Body of pancreas (tissue), 4 donors: Measurements from ENCODE around the gene VCP. TPM values are rescaled to one million over a fixed set of nuclear protein-coding genes. Genes with fewer than 3 reads are reported as not detected.
"Not testable (repeated sequence)": the region's sequence is repeated elsewhere in the genome, so short reads cannot be mapped to it uniquely, and the experiment has no call there.

Experiments
- ATAC-seq: fragments of 150-250 bp; one replicate; pipeline ENCODE4 v1.9.1; 2016
- DNase-seq, 4 donors: peaks; one replicate each; pipeline ENCODE4 v3.0.0-alpha.2; 2019
- H3K27ac ChIP-seq, 4 donors: fragments of 200-600 bp; sonication (generic); 1 replicate in 3 of 4; 2 replicates in 1 of 4; pipeline versions ENCODE4 v1.5.1 to v1.6.1; 2016 to 2019; ENCODE audit warnings: mild to moderate bottlenecking in 1 of 4, mixed read lengths in 1 of 4, moderate library complexity in 1 of 4
- H3K27me3 ChIP-seq, 2 donors: fragments of 200-600 bp; sonication (generic); one replicate each; pipeline ENCODE4 v1.6.0; 2016; ENCODE audit warnings: mild to moderate bottlenecking in 1 of 2
- H3K36me3 ChIP-seq, 2 donors: fragments of 200-600 bp; sonication (generic); replicated peaks in 1 of 2; 2 replicates each; pipeline ENCODE4 v1.5.1; 2016; ENCODE audit warnings: low read depth in 2 of 2; ENCODE audit not compliant: insufficient read depth in 1 of 2
- H3K4me1 ChIP-seq: fragments of 200-600 bp; sonication (generic); one replicate; pipeline ENCODE4 v1.6.0; 2016
- H3K4me3 ChIP-seq, 2 donors: fragments of 200-600 bp; sonication (generic); 1 replicate in 1 of 2; 2 replicates in 1 of 2; pipeline ENCODE4 v1.5.1; 2016 to 2019
- H3K9me3 ChIP-seq, 3 donors: fragments of 200-600 bp; sonication (generic); 1 replicate in 2 of 3; 2 replicates in 1 of 3; pipeline ENCODE4 v1.5.1; 2016
- POLR2A ChIP-seq, 3 donors: fragments of 450-650 bp; IDR thresholded peaks; one replicate each; pipeline ENCODE4 v1.6.1; 2016; ENCODE audit warnings: antibody characterized with exemption in 3 of 3, mild to moderate bottlenecking in 2 of 3
- WGBS, 2 donors: methylation state at CpG; one replicate each; pipeline ENCODE4 v1.1.5; 2017; 5-methylcytosine and 5-hydroxymethylcytosine counted together
- intact Hi-C: fragments of 100-400 bp; cut with DNase I; formaldehyde crosslinking; loops from one replicate; pipeline ENCODE4 v1.15.1; 2023
- small RNA-seq: library from RNA; depleted of rRNA; stranded (forward); fragments of <200 nt; gene quantifications from one replicate; pipeline ENCODE3, GENCODE V24; 2016
- total RNA-seq, 2 donors: library from RNA; depleted of rRNA; stranded (reverse); fragments of >200 nt; gene quantifications; one replicate each; pipeline ENCODE4 v1.1.0, GENCODE V29; 2016
- TF ChIP-seq, protein P1 (sequence below), 7 experiments: fragments of 450-650 bp in 4 of 7; fragments of 200-600 bp in 3 of 7; sonication (generic) in 3 of 7; IDR thresholded peaks; one replicate each; pipeline ENCODE4 v1.5.1; 2016 to 2019; ENCODE audit warnings: antibody characterized with exemption in 7 of 7

VCP gene
- total RNA-seq, 2 donors from 2014 or later = 63.6 to 118 TPM

DNA sequence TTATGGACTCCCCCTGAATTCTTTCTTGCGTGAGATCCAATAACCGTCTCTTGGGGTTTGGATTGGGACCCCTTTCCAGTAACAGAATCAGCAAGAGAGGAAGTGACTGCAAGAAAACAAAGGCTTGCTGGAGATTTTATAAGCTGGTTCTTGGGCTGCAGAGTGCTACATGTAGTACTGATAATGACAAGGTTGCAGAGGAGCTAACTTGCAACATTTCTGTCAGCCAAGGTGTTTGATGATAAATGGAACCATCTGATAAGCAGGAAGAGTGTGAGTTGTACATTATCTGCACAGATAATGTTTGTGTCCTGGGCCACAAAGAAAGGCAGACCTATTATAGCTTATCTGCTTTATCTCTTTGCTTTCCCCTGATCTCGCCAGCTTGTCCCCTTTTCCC, 45.8 kb downstream of the VCP start:
- intact Hi-C loops = no loop called here
- TF ChIP-seq, protein P1, sequence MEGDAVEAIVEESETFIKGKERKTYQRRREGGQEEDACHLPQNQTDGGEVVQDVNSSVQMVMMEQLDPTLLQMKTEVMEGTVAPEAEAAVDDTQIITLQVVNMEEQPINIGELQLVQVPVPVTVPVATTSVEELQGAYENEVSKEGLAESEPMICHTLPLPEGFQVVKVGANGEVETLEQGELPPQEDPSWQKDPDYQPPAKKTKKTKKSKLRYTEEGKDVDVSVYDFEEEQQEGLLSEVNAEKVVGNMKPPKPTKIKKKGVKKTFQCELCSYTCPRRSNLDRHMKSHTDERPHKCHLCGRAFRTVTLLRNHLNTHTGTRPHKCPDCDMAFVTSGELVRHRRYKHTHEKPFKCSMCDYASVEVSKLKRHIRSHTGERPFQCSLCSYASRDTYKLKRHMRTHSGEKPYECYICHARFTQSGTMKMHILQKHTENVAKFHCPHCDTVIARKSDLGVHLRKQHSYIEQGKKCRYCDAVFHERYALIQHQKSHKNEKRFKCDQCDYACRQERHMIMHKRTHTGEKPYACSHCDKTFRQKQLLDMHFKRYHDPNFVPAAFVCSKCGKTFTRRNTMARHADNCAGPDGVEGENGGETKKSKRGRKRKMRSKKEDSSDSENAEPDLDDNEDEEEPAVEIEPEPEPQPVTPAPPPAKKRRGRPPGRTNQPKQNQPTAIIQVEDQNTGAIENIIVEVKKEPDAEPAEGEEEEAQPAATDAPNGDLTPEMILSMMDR (IDR thresholded peaks at IDR 0.05) = no peak
- no peak for TF ChIP-seq POLR2A (IDR thresholded peaks at IDR 0.05)
- no peak for ATAC-seq
- DNase-seq = no peak
- H3K4me1 ChIP-seq = no peaks in the 10 kb centered on the region
- 79 to 94% methylated on average over 3 of the region's 3 CpGs for WGBS, 2 donors
- H3K9me3 ChIP-seq = no peaks in the 10 kb centered on the region
- no peak overlapping the region for H3K4me3 ChIP-seq
- H3K27ac ChIP-seq = no peak overlapping the region
- H3K27me3 ChIP-seq = no peaks in the 10 kb centered on the region
- peaks cover 0 to 2% of the 10 kb centered on the region in 2 donors for H3K36me3 ChIP-seq

GRCh38 chr9:35023443-35023842, 49.0 kb downstream of the VCP start:
- H3K36me3 ChIP-seq, H3K4me3 ChIP-seq, H3K9me3 ChIP-seq, H3K27me3 ChIP-seq, DNase-seq, intact Hi-C loops, H3K27ac ChIP-seq, H3K4me1 ChIP-seq, ATAC-seq: not testable (repeated sequence)
- WGBS, 2 donors = 65 to 89% methylated on average over 5 of the region's 5 CpGs

DNA sequence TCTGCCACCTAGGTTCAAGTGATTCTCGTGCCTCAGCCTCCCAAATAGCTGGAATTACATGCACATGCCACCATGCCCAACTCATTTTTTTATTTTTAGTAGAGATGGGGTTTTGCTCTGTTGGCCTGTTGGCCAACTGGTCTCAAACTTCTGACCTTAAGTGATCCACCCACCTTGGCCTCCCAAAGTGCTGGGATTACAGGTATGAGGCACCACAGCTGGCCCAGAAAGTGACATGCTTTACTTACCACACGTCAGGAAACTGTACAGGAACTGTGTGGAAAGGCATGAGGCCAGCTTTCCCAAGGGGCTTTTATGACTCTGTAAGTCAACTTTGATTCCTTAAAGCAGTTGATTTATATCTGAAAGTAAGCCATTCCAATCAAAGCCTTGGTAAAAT, 57.9 kb downstream of the VCP start:
- peaks cover 0 to 5% (median 0%) of the 10 kb centered on the region in 3 donors for H3K9me3 ChIP-seq
- H3K4me1 ChIP-seq = no peaks in the 10 kb centered on the region
- no peak for ATAC-seq
- intact Hi-C loops = no loop called here
- no peak overlapping the region for H3K4me3 ChIP-seq
- TF ChIP-seq, protein P1 (IDR thresholded peaks at IDR 0.05) = no peak
- no peak for TF ChIP-seq POLR2A (IDR thresholded peaks at IDR 0.05)
- no peaks in the 10 kb centered on the region for H3K27me3 ChIP-seq
- H3K27ac ChIP-seq = no peak overlapping the region
- no peak for DNase-seq
- H3K36me3 ChIP-seq = peaks cover 0 to 4% of the 10 kb centered on the region in 2 donors
- WGBS, 2 donors = 85 to 86% methylated on average over 2 of the region's 2 CpGs

GRCh38 chr9:35010351-35010958, 62.0 kb downstream of the VCP start:
- TF ChIP-seq, protein P1 (IDR thresholded peaks at IDR 0.05) = no peak
- no peak for TF ChIP-seq POLR2A (IDR thresholded peaks at IDR 0.05)
- no peak overlapping the region for H3K4me3 ChIP-seq
- ATAC-seq = no peak
- no peaks in the 10 kb centered on the region for H3K4me1 ChIP-seq
- H3K36me3 ChIP-seq = peaks cover 0 to 4% of the 10 kb centered on the region in 2 donors
- no peak for DNase-seq
- no peak overlapping the region for H3K27ac ChIP-seq
- no peaks in the 10 kb centered on the region for H3K27me3 ChIP-seq
- H3K9me3 ChIP-seq = peaks cover 0 to 5% (median 0%) of the 10 kb centered on the region in 3 donors
- intact Hi-C loops = no loop called here
- 93 to 95% methylated on average over 3 of the region's 3 CpGs for WGBS, 2 donors

Small RNA genes lying within 50 kb of the gene (small RNA-seq; reads per million reads assigned to genes)
- gene RN7SL338P = not detected

Other genes starting within 250 kb of the VCP start
- under 1 TPM in 1 of 2 donors, not detected in 1; 0.26 TPM for gene PHF24, start 114.3 kb downstream of the VCP start, total RNA-seq
- 1 to 10 TPM; 5.3 to 5.7 TPM for gene DNAJB5, start 82.9 kb downstream of the VCP start, total RNA-seq
- 10 to 100 TPM in 1 of 2 donors, 1 to 10 TPM in 1; 6.0 to 29.3 TPM for gene FANCG, start 7.3 kb upstream of the VCP start, total RNA-seq
- 10 to 100 TPM; 12.5 to 15.0 TPM for gene PIGO, start 24.0 kb upstream of the VCP start, total RNA-seq
- 10 to 100 TPM; 38.9 to 43.6 TPM for gene STOML2, start 30.5 kb upstream of the VCP start, total RNA-seq
- 1 to 10 TPM; 2.3 to 6.6 TPM for gene ATOSB, start 43.2 kb upstream of the VCP start, total RNA-seq
- 10 to 100 TPM; 20.2 to 29.3 TPM for gene UNC13B, start 89.4 kb upstream of the VCP start, total RNA-seq